SK-N-SH (cell line): Measurements from ENCODE around the gene LSM14B. TPM values are rescaled to one million over a fixed set of nuclear protein-coding genes. Genes with fewer than 3 reads are reported as not detected.

Experiments used
- CTCF ChIA-PET: fragments of 300-600, 350-600 bp; formaldehyde crosslinking; extraction: SDS; loops from one replicate; lab custom pipeline; 2021; lab: Yijun Ruan, JAX
- POLR2A ChIA-PET: fragments of 350-600 bp; sonication (Branson Sonifier 250); formaldehyde crosslinking; extraction: SDS; loops from one replicate; lab custom pipeline; 2020; ENCODE audit warnings: antibody characterized with exemption, inconsistent platforms; lab: Yijun Ruan, JAX
- DNase-seq: peaks from one replicate; pipeline ENCODE4 v3.0.0; 2012
- H2AFZ ChIP-seq: fragments of 200-600 bp; sonication (generic); 2 replicates; pipeline ENCODE4 v1.8.1; 2016; ENCODE audit warnings: antibody characterized with exemption, mild to moderate bottlenecking, low read depth
- H3F3A ChIP-seq: fragments of 200-600 bp; sonication (generic); replicated peaks from 2 replicates; pipeline ENCODE3; 2016; ENCODE audit warnings: antibody characterized with exemption, mild to moderate bottlenecking; ENCODE audit not compliant: insufficient read depth
- H3K27ac ChIP-seq, 2 experiments: fragments of 200-500 bp in 1 of 2; fragments of 200-600 bp in 1 of 2; sonication (Bioruptor generic) in 1 of 2; sonication (generic), shearing (Covaris generic) in 1 of 2; 2 replicates each; pipeline versions ENCODE4 v1.5.1 to v1.6.1; 2014 to 2016; ENCODE audit warnings: low read depth in 2 of 2, inconsistent platforms in 1 of 2, low read length in 1 of 2, mild to moderate bottlenecking in 1 of 2, mixed read lengths in 1 of 2
- H3K27me3 ChIP-seq: fragments of 200-600 bp; sonication (generic), shearing (Covaris generic); 2 replicates; pipeline ENCODE4 v1.6.1; 2016; ENCODE audit warnings: mixed run types; ENCODE audit not compliant: insufficient read depth
- H3K36me3 ChIP-seq, 2 experiments: fragments of 200-500 bp in 1 of 2; fragments of 200-600 bp in 1 of 2; sonication (Bioruptor generic) in 1 of 2; sonication (generic) in 1 of 2; replicated peaks in 1 of 2; 2 replicates each; pipeline versions ENCODE3 to v1.5.1; 2014 to 2016; ENCODE audit warnings: low read length in 1 of 2, mild to moderate bottlenecking in 1 of 2; ENCODE audit not compliant: insufficient read depth in 2 of 2, control insufficient read depth in 1 of 2
- H3K4me1 ChIP-seq, 2 experiments: fragments of 200-500 bp in 1 of 2; fragments of 200-600 bp in 1 of 2; sonication (Bioruptor generic) in 1 of 2; sonication (generic), shearing (Covaris generic) in 1 of 2; 2 replicates each; pipeline versions ENCODE4 v1.5.1 to v1.6.1; 2014 to 2016; ENCODE audit warnings: low read depth in 1 of 2, low read length in 1 of 2, mixed run types in 1 of 2; ENCODE audit not compliant: insufficient read depth in 2 of 2, control insufficient read depth in 1 of 2
- H3K4me2 ChIP-seq: fragments of 200-600 bp; sonication (generic), shearing (Covaris generic); 2 replicates; pipeline ENCODE4 v1.6.1; 2017; ENCODE audit warnings: mixed run types
- H3K4me3 ChIP-seq, 2 experiments: fragments of 200-500 bp in 1 of 2; fragments of 200-600 bp in 1 of 2; sonication (Bioruptor generic) in 1 of 2; sonication (generic), shearing (Covaris generic) in 1 of 2; 2 replicates each; pipeline versions ENCODE4 v1.5.1 to v1.8.1; 2014 to 2016; ENCODE audit warnings: low read depth in 2 of 2, inconsistent platforms in 1 of 2, low read length in 1 of 2, mild to moderate bottlenecking in 1 of 2, mixed read lengths in 1 of 2, moderate library complexity in 1 of 2
- H3K79me2 ChIP-seq: fragments of 200-600 bp; sonication (generic); 2 replicates; pipeline ENCODE4 v1.8.1; 2017; ENCODE audit warnings: mild to moderate bottlenecking; ENCODE audit not compliant: insufficient read depth
- H3K9ac ChIP-seq: fragments of 200-600 bp; sonication (generic); 2 replicates; pipeline ENCODE4 v1.6.1; 2017; ENCODE audit warnings: mixed run types
- H3K9me2 ChIP-seq: fragments of 200-600 bp; sonication (generic); 2 replicates; pipeline ENCODE4 v1.6.1; 2017; ENCODE audit warnings: mixed run types
- H3K9me3 ChIP-seq: fragments of 200-600 bp; sonication (generic); 2 replicates; pipeline ENCODE4 v1.6.1; 2017; ENCODE audit warnings: mixed run types, mild to moderate bottlenecking, moderate library complexity
- H4K20me1 ChIP-seq: fragments of 200-600 bp; sonication (generic); 2 replicates; pipeline ENCODE4 v1.6.1; 2017; ENCODE audit warnings: mild to moderate bottlenecking, mixed run types; ENCODE audit not compliant: insufficient read depth
- CHD2 ChIP-seq: fragments of 150-350 bp; IDR thresholded peaks from 2 replicates; pipeline ENCODE4 v1.6.1; 2018; ENCODE audit warnings: low read length; ENCODE audit not compliant: partially characterized antibody
- EP300 ChIP-seq, 2 experiments: IDR thresholded peaks; 2 replicates each; pipeline versions ENCODE4 v1.4.0 to v1.6.1; 2012; ENCODE audit warnings: borderline replicate concordance in 1 of 2, low read depth in 1 of 2, low read length in 1 of 2
- FOSL2 ChIP-seq: IDR thresholded peaks from 2 replicates; pipeline ENCODE4 v1.4.0; 2012; ENCODE audit warnings: low read depth, mild to moderate bottlenecking, moderate library complexity, borderline replicate concordance
- FOXM1 ChIP-seq: IDR thresholded peaks from 2 replicates; pipeline ENCODE4 v1.4.0; 2012; ENCODE audit warnings: low read depth, mild to moderate bottlenecking
- GABPA ChIP-seq: IDR thresholded peaks from 2 replicates; pipeline ENCODE4 v1.4.0; 2012; ENCODE audit warnings: low read depth, mild to moderate bottlenecking
- GATA2 ChIP-seq: sonication (generic); formaldehyde crosslinking; IDR thresholded peaks from 2 replicates; pipeline ENCODE4 v1.5.0; 2020; ENCODE audit warnings: mild to moderate bottlenecking, missing genetic modification reagents
- JUND ChIP-seq: IDR thresholded peaks from 2 replicates; pipeline ENCODE4 v1.4.0; 2012
- NRF1 ChIP-seq: IDR thresholded peaks from 2 replicates; pipeline ENCODE4 v1.6.1; 2012; ENCODE audit warnings: low read depth, mild to moderate bottlenecking, low read length
- RCOR1 ChIP-seq: fragments of 150-350 bp; IDR thresholded peaks from 2 replicates; pipeline ENCODE4 v1.6.1; 2017; ENCODE audit warnings: antibody characterized with exemption, low read length
- RFX5 ChIP-seq: IDR thresholded peaks from 2 replicates; pipeline ENCODE4 v1.6.1; 2012; ENCODE audit warnings: mild to moderate bottlenecking, improper control_type of control experiment, low read length
- RXRA ChIP-seq: IDR thresholded peaks from 2 replicates; pipeline ENCODE4 v1.4.0; 2012; ENCODE audit warnings: low read depth, mild to moderate bottlenecking, borderline replicate concordance
- TCF12 ChIP-seq: IDR thresholded peaks from 2 replicates; pipeline ENCODE4 v1.4.0; 2012
- TEAD4 ChIP-seq: IDR thresholded peaks from 2 replicates; pipeline ENCODE4 v1.4.0; 2012; ENCODE audit warnings: mild to moderate bottlenecking, borderline replicate concordance; ENCODE audit not compliant: insufficient read depth
- YY1 ChIP-seq: IDR thresholded peaks from 2 replicates; pipeline ENCODE4 v1.4.0; 2012; ENCODE audit warnings: low read depth, mild to moderate bottlenecking
- WGBS: methylation state at CpG from one replicate; pipeline ENCODE4 v1.1.6; 2017; ENCODE audit warnings: low lambda C conversion rate; 5-methylcytosine and 5-hydroxymethylcytosine counted together
- polyA plus RNA-seq, 3 experiments: library from polyadenylated mRNA; depleted of rRNA; stranded (reverse); fragments of >200 nt; gene quantifications; 2 replicates each; pipeline ENCODE4 v1.2.3, GENCODE V29; 2012
- TF ChIP-seq, protein P1 (sequence below): fragments of 150-350 bp; IDR thresholded peaks from 2 replicates; pipeline ENCODE4 v1.6.1; 2017; ENCODE audit warnings: antibody characterized with exemption, low read length, low read depth, borderline replicate concordance
- TF ChIP-seq, protein P2 (sequence below): IDR thresholded peaks from 2 replicates; pipeline ENCODE4 v1.4.0; 2012; ENCODE audit warnings: low read depth
- TF ChIP-seq, protein P3 (sequence below): IDR thresholded peaks from 2 replicates; pipeline ENCODE4 v1.6.1; 2012; ENCODE audit warnings: mild to moderate bottlenecking, low read depth, low read length, moderate library complexity
- TF ChIP-seq, protein P4 (sequence below): IDR thresholded peaks from 2 replicates; pipeline ENCODE4 v1.4.0; 2012; ENCODE audit warnings: low read depth, borderline replicate concordance
- TF ChIP-seq, protein P5 (sequence below): fragments of 150-350 bp; IDR thresholded peaks from 2 replicates; pipeline ENCODE4 v1.6.1; 2016; ENCODE audit warnings: mild to moderate bottlenecking, low read depth, low read length
- TF ChIP-seq, protein P6 (sequence below): IDR thresholded peaks from 2 replicates; pipeline ENCODE4 v1.4.0; 2012; ENCODE audit warnings: low read depth, borderline replicate concordance

LSM14B gene
- polyA plus RNA-seq, 1 of the 3 experiments (the other 2 are of a cell fraction), result 64.6 TPM

DNA sequence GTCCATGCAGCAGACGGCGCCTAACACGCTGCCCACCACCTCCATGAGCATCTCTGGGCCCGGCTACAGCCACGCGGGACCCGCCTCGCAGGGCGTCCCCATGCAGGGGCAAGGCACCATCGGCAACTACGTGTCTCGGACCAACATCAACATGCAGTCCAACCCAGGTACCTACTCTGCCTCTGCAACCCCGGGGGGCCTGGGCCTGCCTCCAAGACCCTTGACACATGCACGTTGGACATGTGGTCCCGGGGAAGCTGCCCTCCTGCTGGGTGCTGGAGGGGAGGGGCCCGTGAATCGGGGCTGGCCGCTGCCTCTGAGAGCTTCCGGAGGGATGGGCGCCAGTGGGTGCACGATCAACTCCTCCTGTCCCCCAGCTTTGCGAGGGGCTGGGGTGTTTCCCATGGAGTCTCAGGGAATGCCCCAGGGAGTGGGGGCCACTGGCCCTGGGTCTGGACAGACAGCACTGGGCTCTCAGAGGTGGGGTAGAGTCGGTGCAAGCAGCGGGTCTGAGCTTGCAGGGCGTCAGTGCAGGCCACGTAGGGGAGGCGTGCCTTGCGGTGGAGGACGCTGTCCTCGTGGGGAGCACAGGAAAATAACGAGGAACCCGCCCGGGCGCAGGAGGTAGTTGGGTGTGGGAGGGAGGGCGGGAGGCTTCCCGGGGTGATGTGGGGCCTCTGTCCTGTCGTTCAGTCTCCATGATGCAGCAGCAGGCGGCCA is 40.6 kb downstream of the LSM14B start:
- no peak overlapping the region for H3K9ac ChIP-seq
- H3F3A ChIP-seq, result no peaks in the 10 kb centered on the region
- H3K36me3 ChIP-seq, result peaks cover 0 to 42% of the 10 kb centered on the region in 2 experiments
- TF ChIP-seq, protein P1, sequence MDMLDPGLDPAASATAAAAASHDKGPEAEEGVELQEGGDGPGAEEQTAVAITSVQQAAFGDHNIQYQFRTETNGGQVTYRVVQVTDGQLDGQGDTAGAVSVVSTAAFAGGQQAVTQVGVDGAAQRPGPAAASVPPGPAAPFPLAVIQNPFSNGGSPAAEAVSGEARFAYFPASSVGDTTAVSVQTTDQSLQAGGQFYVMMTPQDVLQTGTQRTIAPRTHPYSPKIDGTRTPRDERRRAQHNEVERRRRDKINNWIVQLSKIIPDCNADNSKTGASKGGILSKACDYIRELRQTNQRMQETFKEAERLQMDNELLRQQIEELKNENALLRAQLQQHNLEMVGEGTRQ, result no peak
- TF ChIP-seq FOXM1 (no peak), TEAD4 (no peak), RCOR1 (no peak), YY1 (no peak), CHD2 (no peak), EP300 (IDR thresholded peaks at IDR 0.05; ENCODE audit: borderline replicate concordance in 1 of 2, low read depth in 1 of 2, low read length in 1 of 2) (no peak), RXRA (no peak), FOSL2 (no peak), JUND (no peak), GABPA (no peak), TCF12 (no peak), NRF1 (no peak), GATA2 (CRISPR knock-in tag) (no peak), RFX5 (no peak)
- TF ChIP-seq, protein P2, sequence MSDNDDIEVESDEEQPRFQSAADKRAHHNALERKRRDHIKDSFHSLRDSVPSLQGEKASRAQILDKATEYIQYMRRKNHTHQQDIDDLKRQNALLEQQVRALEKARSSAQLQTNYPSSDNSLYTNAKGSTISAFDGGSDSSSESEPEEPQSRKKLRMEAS, result no peak
- TF ChIP-seq, protein P3, sequence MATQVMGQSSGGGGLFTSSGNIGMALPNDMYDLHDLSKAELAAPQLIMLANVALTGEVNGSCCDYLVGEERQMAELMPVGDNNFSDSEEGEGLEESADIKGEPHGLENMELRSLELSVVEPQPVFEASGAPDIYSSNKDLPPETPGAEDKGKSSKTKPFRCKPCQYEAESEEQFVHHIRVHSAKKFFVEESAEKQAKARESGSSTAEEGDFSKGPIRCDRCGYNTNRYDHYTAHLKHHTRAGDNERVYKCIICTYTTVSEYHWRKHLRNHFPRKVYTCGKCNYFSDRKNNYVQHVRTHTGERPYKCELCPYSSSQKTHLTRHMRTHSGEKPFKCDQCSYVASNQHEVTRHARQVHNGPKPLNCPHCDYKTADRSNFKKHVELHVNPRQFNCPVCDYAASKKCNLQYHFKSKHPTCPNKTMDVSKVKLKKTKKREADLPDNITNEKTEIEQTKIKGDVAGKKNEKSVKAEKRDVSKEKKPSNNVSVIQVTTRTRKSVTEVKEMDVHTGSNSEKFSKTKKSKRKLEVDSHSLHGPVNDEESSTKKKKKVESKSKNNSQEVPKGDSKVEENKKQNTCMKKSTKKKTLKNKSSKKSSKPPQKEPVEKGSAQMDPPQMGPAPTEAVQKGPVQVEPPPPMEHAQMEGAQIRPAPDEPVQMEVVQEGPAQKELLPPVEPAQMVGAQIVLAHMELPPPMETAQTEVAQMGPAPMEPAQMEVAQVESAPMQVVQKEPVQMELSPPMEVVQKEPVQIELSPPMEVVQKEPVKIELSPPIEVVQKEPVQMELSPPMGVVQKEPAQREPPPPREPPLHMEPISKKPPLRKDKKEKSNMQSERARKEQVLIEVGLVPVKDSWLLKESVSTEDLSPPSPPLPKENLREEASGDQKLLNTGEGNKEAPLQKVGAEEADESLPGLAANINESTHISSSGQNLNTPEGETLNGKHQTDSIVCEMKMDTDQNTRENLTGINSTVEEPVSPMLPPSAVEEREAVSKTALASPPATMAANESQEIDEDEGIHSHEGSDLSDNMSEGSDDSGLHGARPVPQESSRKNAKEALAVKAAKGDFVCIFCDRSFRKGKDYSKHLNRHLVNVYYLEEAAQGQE, result no peak
- TF ChIP-seq, protein P4, sequence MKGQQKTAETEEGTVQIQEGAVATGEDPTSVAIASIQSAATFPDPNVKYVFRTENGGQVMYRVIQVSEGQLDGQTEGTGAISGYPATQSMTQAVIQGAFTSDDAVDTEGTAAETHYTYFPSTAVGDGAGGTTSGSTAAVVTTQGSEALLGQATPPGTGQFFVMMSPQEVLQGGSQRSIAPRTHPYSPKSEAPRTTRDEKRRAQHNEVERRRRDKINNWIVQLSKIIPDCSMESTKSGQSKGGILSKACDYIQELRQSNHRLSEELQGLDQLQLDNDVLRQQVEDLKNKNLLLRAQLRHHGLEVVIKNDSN, result no peak
- TF ChIP-seq, protein P5, sequence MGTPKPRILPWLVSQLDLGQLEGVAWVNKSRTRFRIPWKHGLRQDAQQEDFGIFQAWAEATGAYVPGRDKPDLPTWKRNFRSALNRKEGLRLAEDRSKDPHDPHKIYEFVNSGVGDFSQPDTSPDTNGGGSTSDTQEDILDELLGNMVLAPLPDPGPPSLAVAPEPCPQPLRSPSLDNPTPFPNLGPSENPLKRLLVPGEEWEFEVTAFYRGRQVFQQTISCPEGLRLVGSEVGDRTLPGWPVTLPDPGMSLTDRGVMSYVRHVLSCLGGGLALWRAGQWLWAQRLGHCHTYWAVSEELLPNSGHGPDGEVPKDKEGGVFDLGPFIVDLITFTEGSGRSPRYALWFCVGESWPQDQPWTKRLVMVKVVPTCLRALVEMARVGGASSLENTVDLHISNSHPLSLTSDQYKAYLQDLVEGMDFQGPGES, result no peak
- TF ChIP-seq, protein P6, sequence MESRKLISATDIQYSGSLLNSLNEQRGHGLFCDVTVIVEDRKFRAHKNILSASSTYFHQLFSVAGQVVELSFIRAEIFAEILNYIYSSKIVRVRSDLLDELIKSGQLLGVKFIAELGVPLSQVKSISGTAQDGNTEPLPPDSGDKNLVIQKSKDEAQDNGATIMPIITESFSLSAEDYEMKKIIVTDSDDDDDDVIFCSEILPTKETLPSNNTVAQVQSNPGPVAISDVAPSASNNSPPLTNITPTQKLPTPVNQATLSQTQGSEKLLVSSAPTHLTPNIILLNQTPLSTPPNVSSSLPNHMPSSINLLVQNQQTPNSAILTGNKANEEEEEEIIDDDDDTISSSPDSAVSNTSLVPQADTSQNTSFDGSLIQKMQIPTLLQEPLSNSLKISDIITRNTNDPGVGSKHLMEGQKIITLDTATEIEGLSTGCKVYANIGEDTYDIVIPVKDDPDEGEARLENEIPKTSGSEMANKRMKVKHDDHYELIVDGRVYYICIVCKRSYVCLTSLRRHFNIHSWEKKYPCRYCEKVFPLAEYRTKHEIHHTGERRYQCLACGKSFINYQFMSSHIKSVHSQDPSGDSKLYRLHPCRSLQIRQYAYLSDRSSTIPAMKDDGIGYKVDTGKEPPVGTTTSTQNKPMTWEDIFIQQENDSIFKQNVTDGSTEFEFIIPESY, result no peak
- H3K9me3 ChIP-seq, result no peaks in the 10 kb centered on the region
- no peak for DNase-seq
- no peaks in the 10 kb centered on the region for H3K27me3 ChIP-seq
- H3K4me3 ChIP-seq, result no peak overlapping the region
- WGBS, result 97% methylated on average over 22 of the region's 38 CpGs
- H3K4me2 ChIP-seq, result no peak overlapping the region
- ChIA-PET POLR2A (no interaction called here), CTCF (no interaction called here)
- no peak overlapping the region for H3K27ac ChIP-seq
- H2AFZ ChIP-seq, result no peak overlapping the region
- H4K20me1 ChIP-seq, result peaks cover 10% of the 10 kb centered on the region
- H3K9me2 ChIP-seq, result no peaks in the 10 kb centered on the region
- H3K79me2 ChIP-seq, result peaks cover 16% of the 10 kb centered on the region; the same call in 1 of the 2 replicates
- H3K4me1 ChIP-seq, result no peaks in the 10 kb centered on the region
